Lower leg skin (tissue), 4 donors: Measurements from ENCODE around the gene ZNF79. TPM values are rescaled to one million over a fixed set of nuclear protein-coding genes. Genes with fewer than 3 reads are reported as not detected.

Experiments used
- DNase-seq, 2 donors: peaks; one replicate each; pipeline ENCODE4 v3.0.0-alpha.2; 2019; ENCODE audit warnings: low spot score in 2 of 2
- H3K4me3 ChIP-seq: fragments of 200-600 bp; sonication (generic); 2 replicates; pipeline ENCODE4 v1.5.1; 2017; ENCODE audit warnings: mild to moderate bottlenecking, low read depth; ENCODE audit not compliant: poor library complexity, severe bottlenecking
- CTCF ChIP-seq, 3 donors: fragments of 450-650 bp; IDR thresholded peaks; one replicate each; pipeline ENCODE4 v1.5.1; 2016; ENCODE audit warnings: antibody characterized with exemption in 3 of 3, mild to moderate bottlenecking in 3 of 3, moderate library complexity in 2 of 3
- POLR2A ChIP-seq, 2 donors: fragments of 450-650 bp; IDR thresholded peaks; one replicate each; pipeline ENCODE4 v1.6.1; 2016 to 2017; ENCODE audit warnings: antibody characterized with exemption in 2 of 2, mild to moderate bottlenecking in 1 of 2, moderate library complexity in 1 of 2
- WGBS, 2 donors: methylation state at CpG; one replicate each; pipeline ENCODE4 v1.1.5; 2018; 5-methylcytosine and 5-hydroxymethylcytosine counted together
- intact Hi-C: fragments of 100-400 bp; cut with DNase I; formaldehyde crosslinking; loops from one replicate; pipeline ENCODE4 v1.15.0; 2023; ENCODE audit warnings: low total_unique reads
- total RNA-seq, 4 donors: library from RNA; depleted of rRNA; stranded (reverse); fragments of >200 nt; gene quantifications; one replicate each; pipeline ENCODE4 v1.1.0, GENCODE V29; 2016

Gene ZNF79
- total RNA-seq, 4 donors from 2014 or later, result 9.2 to 12.1 (median 9.8) TPM

- no peak for TF ChIP-seq POLR2A (IDR thresholded peaks at IDR 0.05)
- TF ChIP-seq CTCF (IDR thresholded peaks at IDR 0.05), result no peak
- 69 to 73% methylated on average over 2 of the region's 2 CpGs for WGBS, 2 donors
- no peak overlapping the region for H3K4me3 ChIP-seq
- intact Hi-C loops, result no loop called here
- no peak for DNase-seq
Measured at GRCh38 chr9:127390248-127390545, 34.0 kb upstream of the ZNF79 start.

- no peak for DNase-seq
- no peak for TF ChIP-seq CTCF (IDR thresholded peaks at IDR 0.05)
- 68 to 91% methylated on average over 5 of the region's 5 CpGs for WGBS, 2 donors
- intact Hi-C loops, result no loop called here
- H3K4me3 ChIP-seq, result no peak overlapping the region
Measured at GRCh38 chr9:127390563-127390962, 33.6 kb upstream of the ZNF79 start.

GRCh38 chr9:127392166-127392565, 32.0 kb upstream of the ZNF79 start:
- TF ChIP-seq CTCF (IDR thresholded peaks at IDR 0.05) (no peak), POLR2A (IDR thresholded peaks at IDR 0.05) (no peak)
- WGBS, 2 donors, result 81 to 92% methylated on average over 5 of the region's 5 CpGs
- no peak for DNase-seq
- no peak overlapping the region for H3K4me3 ChIP-seq
- intact Hi-C loops, result no loop called here

GRCh38 chr9:127392976-127393375, 31.2 kb upstream of the ZNF79 start:
- no peak overlapping the region for H3K4me3 ChIP-seq
- intact Hi-C loops, result no loop called here
- 92 to 96% methylated on average over 5 of the region's 5 CpGs for WGBS, 2 donors
- no peak for DNase-seq
- TF ChIP-seq POLR2A (IDR thresholded peaks at IDR 0.05) (no peak), CTCF (IDR thresholded peaks at IDR 0.05) (no peak)

- 63 to 65% methylated on average over 2 of the region's 2 CpGs for WGBS, 2 donors
- no peak for DNase-seq
- no peak for TF ChIP-seq CTCF (IDR thresholded peaks at IDR 0.05)
- no peak for TF ChIP-seq POLR2A (IDR thresholded peaks at IDR 0.05)
- intact Hi-C loops, result no loop called here
- no peak overlapping the region for H3K4me3 ChIP-seq
Measured at GRCh38 chr9:127393645-127394044, 30.5 kb upstream of the ZNF79 start.

GRCh38 chr9:127395497-127396252, 28.5 kb upstream of the ZNF79 start:
- WGBS, 2 donors, result 77 to 88% methylated on average over 7 of the region's 7 CpGs
- intact Hi-C loops, result no loop called here
- DNase-seq, result peak in 1 of 2 donors; percentile 75
- TF ChIP-seq POLR2A (IDR thresholded peaks at IDR 0.05) (no peak), CTCF (IDR thresholded peaks at IDR 0.05) (no peak)
- H3K4me3 ChIP-seq, result no peak overlapping the region
